H1 (cell line): ENCODE results near the gene SLC6A6. TPM values are rescaled to one million over a fixed set of nuclear protein-coding genes. Genes with fewer than 3 reads are reported as not detected.

Source experiments
- CTCF ChIA-PET: fragments of 300-600 bp; sonication (Branson Sonifier 250); formaldehyde crosslinking; loops from one replicate; lab custom pipeline; 2021; ENCODE audit not compliant: partially characterized antibody; lab: Charles Lee
- POLR2A ChIA-PET: fragments of 300-600 bp; sonication (Branson Sonifier 250); formaldehyde crosslinking; loops from one replicate; lab custom pipeline; 2021; ENCODE audit warnings: inconsistent platforms; ENCODE audit not compliant: partially characterized antibody; lab: Charles Lee
- DNase-seq, 2 experiments: peaks; one replicate each; pipeline versions ENCODE4 v3.0.0 to v3.0.0-alpha.2; 2010 to 2022; ENCODE audit warnings: low spot score in 2 of 2, low read depth in 1 of 2, mixed read lengths in 1 of 2
- FAIRE-seq: peaks from 2 replicates; lab custom pipeline; 2011; peaks lifted over from hg19 to GRCh38; lab: Jason Lieb, UNC
- H2AFZ ChIP-seq: 2 replicates; pipeline ENCODE4 v1.8.1; 2012; ENCODE audit warnings: low read length, inconsistent platforms
- H2AK5ac ChIP-seq: 2 replicates; pipeline ENCODE4 v1.6.1; 2013; ENCODE audit warnings: low read depth, low read length
- H2BK120ac ChIP-seq: replicated peaks from 2 replicates; pipeline ENCODE3; 2013; ENCODE audit warnings: low read depth, low read length, inconsistent platforms
- H2BK12ac ChIP-seq: 2 replicates; pipeline ENCODE4 v1.6.1; 2013; ENCODE audit warnings: low read depth, low read length
- H2BK15ac ChIP-seq: 2 replicates; pipeline ENCODE4 v1.6.1; 2013; ENCODE audit warnings: low read length
- H2BK20ac ChIP-seq: 2 replicates; pipeline ENCODE4 v1.6.1; 2013; ENCODE audit warnings: low read length
- H2BK5ac ChIP-seq: 2 replicates; pipeline ENCODE4 v1.6.1; 2013; ENCODE audit warnings: low read depth, low read length
- H3K14ac ChIP-seq: 2 replicates; pipeline ENCODE4 v1.6.1; 2013; ENCODE audit warnings: inconsistent platforms; ENCODE audit not compliant: insufficient read length
- H3K18ac ChIP-seq: 2 replicates; pipeline ENCODE4 v1.6.1; 2013; ENCODE audit warnings: low read length; ENCODE audit errors: extremely low read depth
- H3K23ac ChIP-seq: 2 replicates; pipeline ENCODE4 v1.6.1; 2013; ENCODE audit warnings: inconsistent platforms; ENCODE audit not compliant: insufficient read length
- H3K23me2 ChIP-seq: 2 replicates; pipeline ENCODE4 v1.6.1; 2013; ENCODE audit warnings: low read depth, low read length
- H3K27ac ChIP-seq: 2 replicates; pipeline ENCODE4 v1.6.1; 2011; ENCODE audit warnings: low read depth, low read length, inconsistent platforms
- H3K27me3 ChIP-seq, 4 experiments: replicated peaks in 1 of 4; 1 replicate in 1 of 4; 2 replicates in 3 of 4; pipeline versions ENCODE4 v1.6.1 to v1.8.1; 2011 to 2013; ENCODE audit warnings: low read length in 3 of 4, mild to moderate bottlenecking in 3 of 4, inconsistent platforms in 2 of 4, mixed read lengths in 2 of 4, moderate library complexity in 1 of 4; ENCODE audit not compliant: control insufficient read depth in 3 of 4, insufficient read depth in 3 of 4; ENCODE audit errors: extremely low read depth in 1 of 4
- H3K36me3 ChIP-seq, 4 experiments: 2 replicates each; pipeline versions ENCODE4 v1.6.1 to v1.8.1; 2011 to 2013; ENCODE audit warnings: mild to moderate bottlenecking in 4 of 4, low read length in 3 of 4, moderate library complexity in 2 of 4, control low read depth in 1 of 4, inconsistent platforms in 1 of 4; ENCODE audit not compliant: insufficient read depth in 4 of 4, control insufficient read depth in 2 of 4
- H3K4ac ChIP-seq: replicated peaks from 2 replicates; pipeline ENCODE3; 2013; ENCODE audit warnings: low read length, low read depth, mixed read lengths, inconsistent platforms; ENCODE audit not compliant: insufficient read length
- H3K4me1 ChIP-seq, 4 experiments: replicated peaks in 1 of 4; 1 replicate in 1 of 4; 2 replicates in 3 of 4; pipeline versions ENCODE4 v1.6.1 to v1.8.1; 2011 to 2013; ENCODE audit warnings: low read length in 3 of 4, inconsistent platforms in 2 of 4, mixed read lengths in 1 of 4; ENCODE audit not compliant: insufficient read depth in 4 of 4, control insufficient read depth in 3 of 4
- H3K4me2 ChIP-seq, 2 experiments: 2 replicates each; pipeline versions ENCODE4 v1.6.1 to v1.8.1; 2011 to 2013; ENCODE audit warnings: low read depth in 2 of 2, low read length in 2 of 2, control low read depth in 1 of 2, inconsistent platforms in 1 of 2, mild to moderate bottlenecking in 1 of 2; ENCODE audit not compliant: insufficient read depth in 1 of 2
- H3K4me3 ChIP-seq, 4 experiments: fragments of 200-600, 300-600 bp in 1 of 4; sonication (generic), shearing (Covaris generic), sonication (Bioruptor Twin) in 1 of 4; 2 replicates each; pipeline versions ENCODE4 v1.5.1 to v1.8.1; 2011 to 2016; ENCODE audit warnings: low read length in 4 of 4, low read depth in 3 of 4, control low read depth in 2 of 4, inconsistent platforms in 2 of 4, mild to moderate bottlenecking in 2 of 4, mixed read lengths in 1 of 4, moderate library complexity in 1 of 4; ENCODE audit not compliant: insufficient read depth in 2 of 4; ENCODE audit errors: extremely low read depth in 1 of 4
- H3K56ac ChIP-seq: replicated peaks from 2 replicates; pipeline ENCODE3; 2013; ENCODE audit warnings: low read depth, mild to moderate bottlenecking, mixed read lengths, low read length, inconsistent platforms; ENCODE audit not compliant: insufficient read length
- H3K79me1 ChIP-seq: 2 replicates; pipeline ENCODE4 v1.6.1; 2013; ENCODE audit warnings: low read depth, low read length, control low read depth
- H3K79me2 ChIP-seq, 2 experiments: 2 replicates each; pipeline versions ENCODE4 v1.6.1 to v1.8.1; 2012 to 2013; ENCODE audit warnings: low read length in 2 of 2, mild to moderate bottlenecking in 2 of 2, inconsistent platforms in 1 of 2; ENCODE audit not compliant: insufficient read depth in 2 of 2, control insufficient read depth in 1 of 2
- H3K9ac ChIP-seq, 4 experiments: replicated peaks in 1 of 4; 1 replicate in 1 of 4; 2 replicates in 3 of 4; pipeline versions ENCODE4 v1.6.1 to v1.8.1; 2011 to 2013; ENCODE audit warnings: low read depth in 3 of 4, low read length in 3 of 4, control low read depth in 2 of 4, mild to moderate bottlenecking in 2 of 4, moderate library complexity in 2 of 4, inconsistent platforms in 1 of 4; ENCODE audit errors: extremely low read depth in 1 of 4
- H3K9me3 ChIP-seq, 2 experiments: 2 replicates each; pipeline versions ENCODE4 v1.6.1 to v1.8.1; 2012 to 2013; ENCODE audit warnings: mild to moderate bottlenecking in 2 of 2, moderate library complexity in 2 of 2, control low read depth in 1 of 2, inconsistent platforms in 1 of 2, low read depth in 1 of 2, low read length in 1 of 2, mixed read lengths in 1 of 2; ENCODE audit not compliant: insufficient read depth in 2 of 2
- H4K20me1 ChIP-seq, 2 experiments: replicated peaks in 1 of 2; 2 replicates each; pipeline versions ENCODE3 to v1.8.1; 2011 to 2013; ENCODE audit warnings: inconsistent platforms in 2 of 2, low read length in 2 of 2, mild to moderate bottlenecking in 1 of 2; ENCODE audit not compliant: insufficient read depth in 2 of 2, control insufficient read depth in 1 of 2
- H4K5ac ChIP-seq: 2 replicates; pipeline ENCODE4 v1.6.1; 2013; ENCODE audit warnings: low read length, low read depth, mixed read lengths, inconsistent platforms; ENCODE audit not compliant: insufficient read length
- H4K8ac ChIP-seq: 2 replicates; pipeline ENCODE4 v1.8.0; 2013; ENCODE audit warnings: mild to moderate bottlenecking, moderate library complexity, low read length, inconsistent platforms; ENCODE audit not compliant: insufficient read depth; ENCODE audit errors: extremely low read depth
- H4K91ac ChIP-seq: replicated peaks from 2 replicates; pipeline ENCODE3; 2013; ENCODE audit warnings: low read length, mixed read lengths, inconsistent platforms; ENCODE audit not compliant: insufficient read length
- KDM5A ChIP-seq: fragments of 200-600 bp; IDR thresholded peaks from 2 replicates; pipeline ENCODE4 v1.7.1; 2012; ENCODE audit warnings: mild to moderate bottlenecking, low read length, inconsistent platforms, mixed read lengths
- TCF12 ChIP-seq: IDR thresholded peaks from 2 replicates; pipeline ENCODE4 v1.6.1; 2011; ENCODE audit warnings: low read depth, mild to moderate bottlenecking, low read length
- WGBS, 2 experiments: shearing (Covaris generic) in 1 of 2; methylation state at CpG; one replicate each; pipeline versions ENCODE4 v1.1.6 to v1.1.7; 2013 to 2015; ENCODE audit warnings: low lambda C conversion rate in 2 of 2, mixed read lengths in 2 of 2, inconsistent platforms in 1 of 2, low coverage in 1 of 2, missing lambda C conversion rate in 1 of 2; ENCODE audit not compliant: insufficient replicate concordance in 2 of 2, insufficient coverage in 1 of 2, insufficient read length in 1 of 2; ENCODE audit errors: extremely low coverage in 1 of 2, missing lambda C conversion rate in 1 of 2; 5-methylcytosine and 5-hydroxymethylcytosine counted together
- polyA plus RNA-seq, 7 experiments: library from polyadenylated mRNA; depleted of rRNA in 3 of 7; stranded (reverse) in 5 of 7; unstranded in 2 of 7; fragments of >200 nt in 5 of 7; fragments of 200-250 nt in 2 of 7; gene quantifications; 1 replicate in 5 of 7; 2 replicates in 1 of 7; 4 replicates in 1 of 7; pipeline versions ENCODE4 v1.2.1 to v1.2.3, GENCODE V29; 2011 to 2013; ENCODE audit warnings: missing spikeins in 2 of 7, mixed read lengths in 2 of 7
- total RNA-seq: library from RNA; stranded (reverse); fragmentation: NEBNext Ultra II Directional; extraction: Animal tissue kit (Norgen Biotek cat#: 25700); gene quantifications from 2 replicates; pipeline ENCODE4 v1.2.1, GENCODE V29; 2021

The SLC6A6 gene
- total and polyA plus RNA-seq, 2 of the 8 experiments (the other 6 are each of a cell fraction or from before 2014, with no cell fraction given): 66.2 to 144 TPM

DNA sequence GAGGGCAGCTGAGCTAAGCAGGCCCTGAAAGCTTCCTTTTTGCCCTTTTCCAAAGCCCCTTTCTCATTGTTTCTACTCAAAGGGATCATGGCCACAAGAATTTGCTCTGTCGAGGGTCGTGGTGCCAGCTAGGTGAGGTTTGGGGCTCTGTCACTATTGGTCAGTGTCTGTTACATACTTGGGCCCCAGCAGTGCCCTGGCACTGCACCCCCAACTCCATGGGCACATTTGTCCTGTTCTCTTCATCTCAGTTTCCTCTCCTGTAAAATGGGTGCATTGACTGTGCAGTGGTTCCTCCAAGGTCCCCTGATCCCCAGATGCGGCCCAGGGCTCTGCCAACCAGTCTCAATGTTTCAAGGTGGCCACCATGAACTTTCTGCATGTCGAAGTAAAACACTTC, 62.1 kb downstream of the SLC6A6 start:
- no peak overlapping the region for H3K27ac ChIP-seq
- H3K4me1 ChIP-seq: peaks cover 0 to 5% (median 4%) of the 10 kb centered on the region in 4 experiments; a peak in 4 of 7 replicates
- H4K8ac ChIP-seq: no peak overlapping the region
- no peaks in the 10 kb centered on the region for H3K23me2 ChIP-seq
- H2BK12ac ChIP-seq: no peak overlapping the region
- no peaks in the 10 kb centered on the region for H3K9me3 ChIP-seq
- DNase-seq: no peak
- no peaks in the 10 kb centered on the region for H3K27me3 ChIP-seq
- no peak overlapping the region for H3K14ac ChIP-seq
- no peak overlapping the region for H2BK120ac ChIP-seq
- H3K36me3 ChIP-seq: peaks cover 15 to 38% (median 32%) of the 10 kb centered on the region in 4 experiments; a peak in 7 of 8 replicates
- H2AFZ ChIP-seq: no peak overlapping the region
- no peak overlapping the region for H2BK15ac ChIP-seq
- H4K91ac ChIP-seq: no peak overlapping the region
- H3K23ac ChIP-seq: no peak overlapping the region
- FAIRE-seq: no peak
- H4K20me1 ChIP-seq: peaks cover 4 to 16% of the 10 kb centered on the region in 2 experiments
- TF ChIP-seq KDM5A (no peak), TCF12 (no peak)
- TF ChIP-seq, all 59 proteins: peak for 0
- Histone ChIP-seq H3K4me2 (no peak overlapping the region), H3K56ac (no peak overlapping the region), H3K79me1 (0 out of 2 replicates have a peak, but pooled peaks cover 5% of the 10 kb centered on the region), H3K79me2 (no peaks in the 10 kb centered on the region), H2AK5ac (no peak overlapping the region), H4K5ac (no peak overlapping the region), H2BK5ac (no peak overlapping the region), H3K9ac (no peak overlapping the region), H3K4me3 (no peak overlapping the region), H3K18ac (no peak overlapping the region), H3K4ac (no peak overlapping the region), H2BK20ac (no peak overlapping the region)
- ChIA-PET POLR2A (interaction anchor here (0.9 kb wide), 1 partner anchor 70 kb away, joined by 3 read pairs; no protein-coding TSS in a partner anchor), CTCF (interaction anchor here (0.7 to 4.9 kb wide), 6 partner anchors 38 to 261 kb away, joined by 3 to 49 read pairs (median 6); no protein-coding TSS in a partner anchor)
- WGBS, 2 experiments: 88% methylated on average over 4 of the region's 4 CpGs; no CpG with 5 or more reads in 1 of the 2 experiments
